Hepatocyte (in vitro differentiated cells): ENCODE measurements around the gene DMC1. TPM values are rescaled to one million over a fixed set of nuclear protein-coding genes. Genes with fewer than 3 reads are reported as not detected.

ENCODE experiments used
- DNase-seq: peaks from one replicate; pipeline ENCODE4 v3.0.0-alpha.2; 2016; ENCODE audit warnings: low spot score
- H2AFZ ChIP-seq: fragments of 200-600 bp; sonication (generic); 2 replicates; pipeline ENCODE4 v1.6.0; 2016; ENCODE audit warnings: antibody characterized with exemption, mild to moderate bottlenecking
- H3K27ac ChIP-seq: fragments of 200-600 bp; sonication (generic); 2 replicates; pipeline ENCODE4 v1.5.1; 2016; ENCODE audit warnings: mild to moderate bottlenecking
- H3K27me3 ChIP-seq: fragments of 200-600 bp; sonication (generic); 2 replicates; pipeline ENCODE4 v1.6.1; 2016
- H3K36me3 ChIP-seq: fragments of 200-600 bp; sonication (generic); replicated peaks from 2 replicates; pipeline ENCODE4 v1.5.1; 2016; ENCODE audit warnings: low read depth; ENCODE audit not compliant: insufficient read depth
- H3K4me1 ChIP-seq: fragments of 200-600 bp; sonication (generic); 2 replicates; pipeline ENCODE4 v1.5.1; 2016; ENCODE audit warnings: mild to moderate bottlenecking, moderate library complexity; ENCODE audit not compliant: insufficient read depth
- H3K4me2 ChIP-seq: fragments of 200-600 bp; sonication (generic); 2 replicates; pipeline ENCODE4 v1.6.0; 2016
- H3K4me3 ChIP-seq: fragments of 200-600 bp; sonication (generic); 2 replicates; pipeline ENCODE4 v1.5.1; 2016; ENCODE audit warnings: mild to moderate bottlenecking
- H3K79me2 ChIP-seq: fragments of 200-600 bp; sonication (generic); 2 replicates; pipeline ENCODE4 v1.6.0; 2017; ENCODE audit warnings: mild to moderate bottlenecking
- H3K9me2 ChIP-seq: fragments of 200-600 bp; sonication (generic); replicated peaks from 2 replicates; pipeline ENCODE4 v1.6.0; 2017; ENCODE audit warnings: mild to moderate bottlenecking; ENCODE audit not compliant: insufficient read depth
- H3K9me3 ChIP-seq: fragments of 200-600 bp; sonication (generic); 2 replicates; pipeline ENCODE4 v1.5.1; 2016; ENCODE audit warnings: low read depth, mild to moderate bottlenecking
- H4K20me1 ChIP-seq: fragments of 200-600 bp; sonication (generic); 2 replicates; pipeline ENCODE4 v1.6.0; 2016; ENCODE audit warnings: mild to moderate bottlenecking; ENCODE audit not compliant: insufficient read depth, poor library complexity, severe bottlenecking
- CTCF ChIP-seq: fragments of 200-600 bp; sonication (generic); IDR thresholded peaks from 2 replicates; pipeline ENCODE4 v1.5.1; 2016; ENCODE audit warnings: antibody characterized with exemption, mild to moderate bottlenecking; ENCODE audit not compliant: poor library complexity
- EZH2 ChIP-seq: fragments of 200-600 bp; sonication (generic); IDR thresholded peaks from 2 replicates; pipeline ENCODE4 v1.6.1; 2016; ENCODE audit warnings: antibody characterized with exemption, mild to moderate bottlenecking, borderline replicate concordance
- EZH2phosphoT487 ChIP-seq: fragments of 200-600 bp; sonication (generic); IDR thresholded peaks from one replicate; pipeline ENCODE4 v1.6.1; 2018; ENCODE audit warnings: antibody characterized with exemption, mild to moderate bottlenecking, low read depth, moderate library complexity; ENCODE audit not compliant: unreplicated experiment, severe bottlenecking
- WGBS: methylation state at CpG from one replicate; pipeline ENCODE4 v1.1.6; 2016; ENCODE audit warnings: low lambda C conversion rate; ENCODE audit errors: missing lambda C conversion rate; 5-methylcytosine and 5-hydroxymethylcytosine counted together
- polyA plus RNA-seq: library from polyadenylated mRNA; unstranded; fragments of >200 nt; fragmentation: Nextera tagmentation; extraction: Ambion mirVana; gene quantifications from 2 replicates; pipeline ENCODE4 v1.2.1, GENCODE V29; 2016
- total RNA-seq: library from RNA; depleted of rRNA; stranded (reverse); fragments of >200 nt; gene quantifications from 2 replicates; pipeline ENCODE4 v1.2.3, GENCODE V29; 2014

Gene DMC1
- total and polyA plus RNA-seq, 2 experiments from 2014 or later: 0.74 to 0.80 TPM

GRCh38 chr22:38549101-38549894, 20.7 kb downstream of the DMC1 start:
- H3K9me3 ChIP-seq: no peaks in the 10 kb centered on the region
- no peaks in the 10 kb centered on the region for H4K20me1 ChIP-seq
- no peaks in the 10 kb centered on the region for H3K9me2 ChIP-seq
- H3K4me1 ChIP-seq: no peaks in the 10 kb centered on the region
- no peak overlapping the region for H3K27ac ChIP-seq
- 77% methylated on average over 7 of the region's 7 CpGs for WGBS
- no peak overlapping the region for H3K4me3 ChIP-seq
- no peaks in the 10 kb centered on the region for H3K79me2 ChIP-seq
- no peaks in the 10 kb centered on the region for H3K36me3 ChIP-seq
- DNase-seq: no peak
- H3K27me3 ChIP-seq: no peaks in the 10 kb centered on the region
- no peak overlapping the region for H3K4me2 ChIP-seq
- H2AFZ ChIP-seq: no peak overlapping the region
- TF ChIP-seq EZH2phosphoT487: no peak
- TF ChIP-seq EZH2: no peak
- no peak for TF ChIP-seq CTCF

GRCh38 chr22:38540701-38541100, 29.3 kb downstream of the DMC1 start:
- peak overlapping the region; percentile 42 for H3K27ac ChIP-seq
- 43% methylated on average over 2 of the region's 2 CpGs for WGBS
- H3K9me2 ChIP-seq: no peaks in the 10 kb centered on the region

GRCh38 chr22:38531251-38531938, 38.6 kb downstream of the DMC1 start:
- H3K4me1 ChIP-seq: no peaks in the 10 kb centered on the region
- TF ChIP-seq EZH2: no peak
- H3K4me3 ChIP-seq: no peak overlapping the region
- no peak for DNase-seq
- H3K9me3 ChIP-seq: no peaks in the 10 kb centered on the region
- no peaks in the 10 kb centered on the region for H3K36me3 ChIP-seq
- H3K9me2 ChIP-seq: no peaks in the 10 kb centered on the region
- H4K20me1 ChIP-seq: no peaks in the 10 kb centered on the region
- H3K4me2 ChIP-seq: no peak overlapping the region
- H3K27ac ChIP-seq: no peak overlapping the region
- WGBS: 95% methylated on average over 4 of the region's 4 CpGs
- H3K27me3 ChIP-seq: no peaks in the 10 kb centered on the region
- no peak overlapping the region for H2AFZ ChIP-seq
- no peaks in the 10 kb centered on the region for H3K79me2 ChIP-seq

More at GRCh38 chr22:38540701-38541100, 29.3 kb downstream of the DMC1 start:
- Histone ChIP-seq H3K9me3 (no peaks in the 10 kb centered on the region), H3K27me3 (no peaks in the 10 kb centered on the region), H2AFZ (no peak overlapping the region), H4K20me1 (no peaks in the 10 kb centered on the region), H3K4me2 (no peak overlapping the region), H3K79me2 (no peaks in the 10 kb centered on the region), H3K36me3 (no peaks in the 10 kb centered on the region), H3K4me3 (no peak overlapping the region), H3K4me1 (peaks cover 10% of the 10 kb centered on the region)
- TF ChIP-seq EZH2 (no peak), EZH2phosphoT487 (no peak), CTCF (no peak)
- no peak for DNase-seq

GRCh38 chr22:38524429-38524828, 45.6 kb downstream of the DMC1 start:
- Histone ChIP-seq H3K4me1 (no peaks in the 10 kb centered on the region), H3K27ac (no peak overlapping the region), H3K9me2 (no peaks in the 10 kb centered on the region), H3K4me3 (no peak overlapping the region), H2AFZ (no peak overlapping the region), H3K27me3 (no peaks in the 10 kb centered on the region), H3K79me2 (no peaks in the 10 kb centered on the region), H3K9me3 (no peaks in the 10 kb centered on the region), H4K20me1 (no peaks in the 10 kb centered on the region), H3K4me2 (no peak overlapping the region), H3K36me3 (no peaks in the 10 kb centered on the region)
- TF ChIP-seq CTCF (no peak), EZH2phosphoT487 (no peak), EZH2 (no peak)
- 95% methylated on average over 3 of the region's 3 CpGs for WGBS
- DNase-seq: no peak
